Breast epithelium (tissue), 4 donors: ENCODE results near the gene FAM181A. TPM values are rescaled to one million over a fixed set of nuclear protein-coding genes. Genes with fewer than 3 reads are reported as not detected.

ENCODE experiments used
- DNase-seq, 2 donors: peaks; one replicate each; pipeline ENCODE4 v3.0.0-alpha.2; 2019; ENCODE audit warnings: low spot score in 2 of 2
- H3K27ac ChIP-seq, 2 donors: fragments of 200-600 bp; sonication (generic) in 1 of 2; one replicate each; pipeline ENCODE4 v1.5.1; 2016 to 2019; ENCODE audit warnings: mild to moderate bottlenecking in 1 of 2
- H3K27me3 ChIP-seq, 2 donors: fragments of 200-600 bp; sonication (generic) in 1 of 2; one replicate each; pipeline versions ENCODE4 v1.5.1 to v1.6.0; 2017 to 2019; ENCODE audit warnings: control low read depth in 1 of 2, mild to moderate bottlenecking in 1 of 2
- H3K36me3 ChIP-seq: fragments of 200-600 bp; one replicate; pipeline ENCODE4 v1.5.1; 2019
- H3K4me1 ChIP-seq, 2 donors: fragments of 200-600 bp; sonication (generic); one replicate each; pipeline ENCODE4 v1.5.1; 2016 to 2019; ENCODE audit warnings: control low read depth in 1 of 2
- H3K4me3 ChIP-seq, 3 donors: fragments of 200-600 bp; sonication (generic); 1 replicate in 2 of 3; 2 replicates in 1 of 3; pipeline ENCODE4 v1.5.1; 2016 to 2019; ENCODE audit warnings: mild to moderate bottlenecking in 3 of 3, moderate library complexity in 2 of 3
- H3K9me3 ChIP-seq, 2 donors: fragments of 200-600 bp; sonication (generic) in 1 of 2; one replicate each; pipeline ENCODE4 v1.5.1; 2016 to 2019; ENCODE audit warnings: control low read depth in 1 of 2
- POLR2A ChIP-seq: fragments of 450-650 bp; IDR thresholded peaks from one replicate; pipeline ENCODE4 v1.6.1; 2016; ENCODE audit warnings: antibody characterized with exemption, mild to moderate bottlenecking, moderate library complexity
- POLR2AphosphoS5 ChIP-seq, 3 donors: sonication (generic); formaldehyde crosslinking; IDR thresholded peaks; one replicate each; pipeline ENCODE4 v1.6.1; 2017; ENCODE audit warnings: antibody characterized with exemption in 3 of 3
- intact Hi-C: fragments of 100-400 bp; cut with DNase I; formaldehyde crosslinking; loops from one replicate; pipeline ENCODE4 v1.15.1; 2023; ENCODE audit warnings: low total_unique reads
- total RNA-seq, 3 donors: library from RNA; depleted of rRNA; stranded (reverse); fragments of >200 nt; gene quantifications; one replicate each; pipeline ENCODE4 v1.1.0, GENCODE V29; 2016
- TF ChIP-seq, protein P1 (sequence below), 3 donors: fragments of 450-650 bp; IDR thresholded peaks; one replicate each; pipeline ENCODE4 v1.5.1; 2016 to 2017; ENCODE audit warnings: antibody characterized with exemption in 3 of 3, mild to moderate bottlenecking in 3 of 3, moderate library complexity in 3 of 3

FAM181A gene
- total RNA-seq, 3 donors from 2014 or later: not detected

- H3K9me3 ChIP-seq: no peaks in the 10 kb centered on the region
- H3K27me3 ChIP-seq: peaks cover 0 to 9% of the 10 kb centered on the region in 2 donors
- no peaks in the 10 kb centered on the region for H3K4me1 ChIP-seq
- DNase-seq: no peak
- TF ChIP-seq POLR2A (no peak), POLR2AphosphoS5 (IDR thresholded peaks at IDR 0.05) (no peak)
- TF ChIP-seq, protein P1, sequence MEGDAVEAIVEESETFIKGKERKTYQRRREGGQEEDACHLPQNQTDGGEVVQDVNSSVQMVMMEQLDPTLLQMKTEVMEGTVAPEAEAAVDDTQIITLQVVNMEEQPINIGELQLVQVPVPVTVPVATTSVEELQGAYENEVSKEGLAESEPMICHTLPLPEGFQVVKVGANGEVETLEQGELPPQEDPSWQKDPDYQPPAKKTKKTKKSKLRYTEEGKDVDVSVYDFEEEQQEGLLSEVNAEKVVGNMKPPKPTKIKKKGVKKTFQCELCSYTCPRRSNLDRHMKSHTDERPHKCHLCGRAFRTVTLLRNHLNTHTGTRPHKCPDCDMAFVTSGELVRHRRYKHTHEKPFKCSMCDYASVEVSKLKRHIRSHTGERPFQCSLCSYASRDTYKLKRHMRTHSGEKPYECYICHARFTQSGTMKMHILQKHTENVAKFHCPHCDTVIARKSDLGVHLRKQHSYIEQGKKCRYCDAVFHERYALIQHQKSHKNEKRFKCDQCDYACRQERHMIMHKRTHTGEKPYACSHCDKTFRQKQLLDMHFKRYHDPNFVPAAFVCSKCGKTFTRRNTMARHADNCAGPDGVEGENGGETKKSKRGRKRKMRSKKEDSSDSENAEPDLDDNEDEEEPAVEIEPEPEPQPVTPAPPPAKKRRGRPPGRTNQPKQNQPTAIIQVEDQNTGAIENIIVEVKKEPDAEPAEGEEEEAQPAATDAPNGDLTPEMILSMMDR (IDR thresholded peaks at IDR 0.05): no peak
- H3K36me3 ChIP-seq: no peaks in the 10 kb centered on the region
- no peak overlapping the region for H3K4me3 ChIP-seq
- H3K27ac ChIP-seq: peak overlapping the region; percentile 52 to 66
- intact Hi-C loops: no loop called here
Measured at GRCh38 chr14:93936926-93937325, 9.8 kb downstream of the FAM181A start.

GRCh38 chr14:93937519-93937918, 10.4 kb downstream of the FAM181A start:
- Histone ChIP-seq H3K36me3 (no peaks in the 10 kb centered on the region), H3K27ac (peak overlapping the region in 1 of 2 donors; percentile 66), H3K9me3 (no peaks in the 10 kb centered on the region), H3K4me1 (no peaks in the 10 kb centered on the region), H3K27me3 (peaks cover 0 to 9% of the 10 kb centered on the region in 2 donors), H3K4me3 (no peak overlapping the region)
- peak in 1 of 2 donors; percentile 88 for DNase-seq
- intact Hi-C loops: no loop called here
- TF ChIP-seq POLR2AphosphoS5 (IDR thresholded peaks at IDR 0.05): no peak
- no peak for TF ChIP-seq POLR2A
- TF ChIP-seq, protein P1 (IDR thresholded peaks at IDR 0.05): no peak

GRCh38 chr14:93938751-93939303, 11.7 kb downstream of the FAM181A start:
- intact Hi-C loops: no loop called here
- Histone ChIP-seq H3K4me1 (no peaks in the 10 kb centered on the region), H3K27me3 (peaks cover 0 to 9% of the 10 kb centered on the region in 2 donors), H3K36me3 (no peaks in the 10 kb centered on the region), H3K27ac (no peak overlapping the region), H3K9me3 (no peaks in the 10 kb centered on the region), H3K4me3 (peak overlapping the region in 2 of 3 donors; percentile 33 to 61)
- no peak for DNase-seq
- TF ChIP-seq POLR2A (no peak), POLR2AphosphoS5 (IDR thresholded peaks at IDR 0.05) (no peak)
- TF ChIP-seq, protein P1 (IDR thresholded peaks at IDR 0.05): no peak

DNA sequence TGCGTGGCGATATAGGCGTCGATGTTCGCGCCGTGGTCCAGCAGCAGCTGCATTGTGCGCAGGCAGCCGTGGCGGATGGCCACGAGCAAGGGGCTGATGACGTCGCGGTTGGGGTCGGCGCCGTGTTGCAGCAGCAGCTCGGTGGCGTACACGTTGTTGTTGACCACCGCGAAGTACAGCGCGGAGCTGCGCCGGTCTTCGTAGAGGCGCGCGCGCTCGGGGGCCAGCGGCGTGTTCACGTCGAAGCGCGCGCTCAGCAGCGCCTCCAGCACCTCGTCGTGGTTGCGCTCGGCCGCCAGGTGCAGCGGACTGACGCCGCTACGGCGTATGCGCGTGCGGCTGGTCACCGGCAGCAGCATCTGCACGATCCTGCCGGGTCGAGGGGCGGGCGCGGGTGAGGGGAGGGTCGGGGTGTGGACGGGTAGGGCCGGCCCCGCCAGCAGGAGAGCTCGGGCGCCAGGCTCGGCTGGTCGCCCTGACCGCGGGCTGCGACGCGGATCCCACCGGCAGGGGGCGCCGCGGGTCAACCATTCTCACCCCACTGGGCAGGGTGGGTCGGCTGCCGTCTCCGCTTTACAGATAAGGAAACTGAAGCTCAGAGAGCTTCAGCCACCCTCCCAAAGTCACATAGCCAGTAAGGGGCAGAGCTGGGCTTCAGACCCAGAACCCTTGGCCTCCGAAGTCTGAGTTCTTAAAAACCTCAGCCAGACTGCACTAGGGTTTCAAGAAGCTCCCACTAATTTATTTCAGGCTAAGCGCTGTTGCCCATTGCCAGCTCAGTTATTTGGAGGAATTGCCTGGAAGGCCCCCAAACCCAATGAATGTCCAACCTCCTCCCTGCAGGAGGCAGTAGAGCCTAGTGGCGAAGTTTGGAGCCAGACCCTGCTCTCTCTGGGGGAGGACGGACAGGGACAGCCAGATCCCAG, 12.4 kb downstream of the FAM181A start:
- Histone ChIP-seq H3K9me3 (no peaks in the 10 kb centered on the region), H3K27me3 (peaks cover 0 to 9% of the 10 kb centered on the region in 2 donors), H3K4me1 (no peaks in the 10 kb centered on the region), H3K36me3 (no peaks in the 10 kb centered on the region), H3K27ac (no peak overlapping the region), H3K4me3 (peak overlapping the region in 2 of 3 donors; percentile 33 to 61)
- TF ChIP-seq, protein P1 (IDR thresholded peaks at IDR 0.05): peak; percentile 49 to 69 (median 62)
- TF ChIP-seq POLR2A: no peak
- peak; percentile 59 to 61 for DNase-seq
- intact Hi-C loops: loop anchor here (10.0 kb wide), 1 partner anchor 745 kb away; no protein-coding TSS in a partner anchor

- no peaks in the 10 kb centered on the region for H3K4me1 ChIP-seq
- intact Hi-C loops: loop anchor here (10.0 kb wide), 1 partner anchor 744 kb away; no protein-coding TSS in a partner anchor
Measured at GRCh38 chr14:93940437-93940836, 13.3 kb downstream of the FAM181A start.

More at GRCh38 chr14:93940437-93940836, 13.3 kb downstream of the FAM181A start:
- H3K9me3 ChIP-seq: no peaks in the 10 kb centered on the region
- H3K36me3 ChIP-seq: no peaks in the 10 kb centered on the region
- no peak for DNase-seq
- H3K27ac ChIP-seq: peak overlapping the region in 1 of 2 donors; percentile 39
- no peak overlapping the region for H3K4me3 ChIP-seq
- no peak for TF ChIP-seq POLR2A
- TF ChIP-seq, protein P1 (IDR thresholded peaks at IDR 0.05): no peak
- TF ChIP-seq POLR2AphosphoS5 (IDR thresholded peaks at IDR 0.05): no peak
- peaks cover 0 to 9% of the 10 kb centered on the region in 2 donors for H3K27me3 ChIP-seq
